BJ (cell line): ENCODE data around the gene EXOG. TPM values are rescaled to one million over a fixed set of nuclear protein-coding genes. Genes with fewer than 3 reads are reported as not detected.

Experiments
- CTCF ChIA-PET: fragments of 350-600 bp; formaldehyde crosslinking; extraction: SDS; loops from one replicate; lab custom pipeline; 2021; ENCODE audit warnings: antibody characterized with exemption, inconsistent platforms; lab: Yijun Ruan, JAX
- POLR2A ChIA-PET: fragments of 300-600 bp; sonication (Branson Sonifier 250); formaldehyde crosslinking; extraction: SDS; loops from one replicate; lab custom pipeline; 2021; ENCODE audit warnings: antibody characterized with exemption; lab: Charles Lee
- DNase-seq: peaks from one replicate; pipeline ENCODE4 v3.0.0-alpha.2; 2011; ENCODE audit warnings: low read depth
- H3K27me3 ChIP-seq: 2 replicates; pipeline ENCODE4 v1.6.0; 2011; ENCODE audit warnings: low read length; ENCODE audit not compliant: control insufficient read depth, insufficient read depth
- H3K36me3 ChIP-seq: 2 replicates; pipeline ENCODE4 v1.5.1; 2011; ENCODE audit warnings: low read length; ENCODE audit not compliant: control insufficient read depth, insufficient read depth
- H3K4me3 ChIP-seq: 2 replicates; pipeline ENCODE4 v1.5.1; 2011; ENCODE audit warnings: low read depth, mild to moderate bottlenecking, control low read depth, low read length
- polyA plus RNA-seq: library from polyadenylated mRNA; depleted of rRNA; stranded (reverse); fragments of >200 nt; gene quantifications from 2 replicates; pipeline ENCODE4 v1.2.3, GENCODE V29; 2011
- TF ChIP-seq, protein P1 (sequence below): IDR thresholded peaks from 2 replicates; pipeline ENCODE4 v1.5.1; 2011; ENCODE audit warnings: low read depth, mild to moderate bottlenecking, control low read depth, inconsistent platforms, low read length, moderate library complexity; ENCODE audit not compliant: insufficient read depth

EXOG gene
- polyA plus RNA-seq, 1 experiment, result 7.5 TPM

DNA sequence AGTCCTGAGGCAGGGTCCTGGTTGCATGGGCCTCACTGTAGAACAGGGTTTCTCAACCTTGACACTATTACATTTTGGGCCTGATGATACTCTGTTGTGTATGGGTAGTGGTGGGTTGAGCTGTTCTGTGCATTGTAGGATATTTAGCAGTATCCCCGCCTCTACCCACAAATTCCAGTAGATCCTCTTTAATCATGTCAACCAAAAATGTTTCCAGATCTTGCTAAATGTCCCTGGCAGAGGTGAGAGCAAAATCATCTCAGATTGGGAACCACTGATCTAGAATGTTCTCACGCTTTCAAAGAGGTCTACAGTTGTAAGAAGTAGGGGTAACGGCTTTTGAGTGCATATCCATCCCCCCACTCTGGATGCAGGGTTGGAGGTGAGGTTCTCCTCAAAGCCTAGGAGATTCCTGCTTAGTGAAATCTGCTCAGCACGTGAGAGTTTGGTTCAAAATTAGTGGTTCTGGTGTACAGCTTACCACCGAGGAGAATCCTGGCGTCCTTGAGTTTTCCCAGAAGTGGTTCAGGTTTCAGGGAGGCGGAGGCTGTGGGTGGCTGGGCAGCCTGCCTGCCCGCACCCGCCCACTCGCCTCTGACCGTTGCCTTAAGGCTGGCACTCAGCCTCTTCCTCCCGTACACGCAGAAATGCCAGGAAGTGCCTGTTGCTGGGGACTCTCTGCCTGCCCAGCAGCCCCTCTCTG, 37.2 kb upstream of the EXOG start:
- CTCF ChIA-PET, result no interaction called here
- TF ChIP-seq, protein P1, sequence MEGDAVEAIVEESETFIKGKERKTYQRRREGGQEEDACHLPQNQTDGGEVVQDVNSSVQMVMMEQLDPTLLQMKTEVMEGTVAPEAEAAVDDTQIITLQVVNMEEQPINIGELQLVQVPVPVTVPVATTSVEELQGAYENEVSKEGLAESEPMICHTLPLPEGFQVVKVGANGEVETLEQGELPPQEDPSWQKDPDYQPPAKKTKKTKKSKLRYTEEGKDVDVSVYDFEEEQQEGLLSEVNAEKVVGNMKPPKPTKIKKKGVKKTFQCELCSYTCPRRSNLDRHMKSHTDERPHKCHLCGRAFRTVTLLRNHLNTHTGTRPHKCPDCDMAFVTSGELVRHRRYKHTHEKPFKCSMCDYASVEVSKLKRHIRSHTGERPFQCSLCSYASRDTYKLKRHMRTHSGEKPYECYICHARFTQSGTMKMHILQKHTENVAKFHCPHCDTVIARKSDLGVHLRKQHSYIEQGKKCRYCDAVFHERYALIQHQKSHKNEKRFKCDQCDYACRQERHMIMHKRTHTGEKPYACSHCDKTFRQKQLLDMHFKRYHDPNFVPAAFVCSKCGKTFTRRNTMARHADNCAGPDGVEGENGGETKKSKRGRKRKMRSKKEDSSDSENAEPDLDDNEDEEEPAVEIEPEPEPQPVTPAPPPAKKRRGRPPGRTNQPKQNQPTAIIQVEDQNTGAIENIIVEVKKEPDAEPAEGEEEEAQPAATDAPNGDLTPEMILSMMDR, result no peak
- Histone ChIP-seq H3K27me3 (no peaks in the 10 kb centered on the region), H3K4me3 (no peak overlapping the region), H3K36me3 (no peaks in the 10 kb centered on the region)
- no peak for DNase-seq
- POLR2A ChIA-PET, result no interaction called here

DNA sequence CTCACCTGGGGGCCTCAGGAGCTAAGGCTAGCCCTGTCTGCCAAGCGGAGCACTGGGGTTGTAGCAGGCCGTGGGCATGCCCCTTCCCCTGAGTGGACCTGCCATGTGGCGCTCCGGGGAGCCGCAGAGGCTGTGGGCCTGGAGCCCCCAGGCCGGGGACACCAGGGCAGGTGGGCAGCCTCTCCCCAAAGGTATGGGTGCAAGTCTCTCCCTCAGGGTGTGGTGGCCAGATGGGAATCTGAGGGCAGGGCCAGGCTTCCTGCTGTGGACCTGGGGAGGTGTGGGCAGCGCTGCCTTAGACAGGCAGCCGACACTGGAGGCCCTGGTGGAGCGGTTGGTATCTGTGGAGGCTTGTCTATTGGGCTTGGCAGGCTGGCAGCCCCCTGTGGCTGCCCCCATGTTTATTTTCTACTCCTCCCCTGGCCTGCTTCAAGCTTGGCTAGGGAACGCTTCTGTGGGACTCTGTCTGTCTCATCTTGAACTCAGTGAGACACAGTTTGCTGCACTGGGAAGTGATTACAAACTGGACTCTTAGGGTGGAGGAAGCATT, 36.6 kb upstream of the EXOG start:
- TF ChIP-seq, protein P1, result no peak
- no peak overlapping the region for H3K4me3 ChIP-seq
- H3K36me3 ChIP-seq, result no peaks in the 10 kb centered on the region
- ChIA-PET POLR2A (no interaction called here), CTCF (no interaction called here)
- no peak for DNase-seq
- no peaks in the 10 kb centered on the region for H3K27me3 ChIP-seq

DNA sequence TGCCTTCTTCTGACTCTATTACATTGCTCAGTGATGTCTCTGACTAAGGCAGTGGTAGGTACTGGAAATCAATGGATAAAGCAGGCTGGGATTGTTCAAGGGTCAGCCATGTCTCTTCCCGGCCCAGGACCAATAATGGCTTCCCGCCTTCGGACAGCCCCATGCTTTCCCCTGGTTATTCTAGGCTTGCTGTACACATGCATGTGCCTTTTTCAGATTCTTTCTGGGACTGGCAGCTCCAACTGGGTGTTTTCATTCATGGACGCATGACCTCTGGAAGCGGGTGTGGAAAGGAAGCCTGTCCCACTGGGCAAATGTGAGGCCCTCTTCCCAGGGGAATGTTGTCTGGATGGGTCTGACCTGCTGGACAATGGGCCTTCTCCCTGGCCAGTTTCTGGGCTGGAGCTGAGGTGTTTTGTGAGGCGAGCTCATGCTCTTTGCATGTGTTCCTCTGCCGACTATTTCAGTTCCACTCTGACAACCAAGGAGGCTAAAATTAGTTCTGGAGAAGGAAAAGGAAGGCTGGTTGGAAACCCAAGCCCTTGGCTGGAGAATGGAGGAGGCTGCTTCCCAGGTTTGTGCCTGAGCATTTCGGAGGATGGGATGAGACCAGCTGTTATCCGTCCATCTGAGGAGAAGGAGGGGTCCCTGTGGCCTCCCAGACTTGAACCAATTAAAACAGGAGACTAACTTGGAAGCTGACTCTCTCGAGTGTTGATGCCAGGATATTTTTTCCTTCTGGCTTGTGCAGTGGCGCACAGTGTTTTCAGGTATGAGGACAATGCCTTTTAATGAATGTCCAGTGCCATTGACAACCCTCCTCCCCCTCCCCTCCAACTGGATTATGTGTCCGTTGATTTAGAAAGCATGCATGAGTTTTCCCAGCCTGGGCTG, 35.5 kb upstream of the EXOG start:
- Histone ChIP-seq H3K36me3 (no peaks in the 10 kb centered on the region), H3K4me3 (no peak overlapping the region), H3K27me3 (no peaks in the 10 kb centered on the region)
- no peak for DNase-seq
- TF ChIP-seq, protein P1, result no peak
- POLR2A ChIA-PET, result no interaction called here
- CTCF ChIA-PET, result interaction anchor here (0.6 kb wide), 1 partner anchor 36 kb away, joined by 3 read pairs; no protein-coding TSS in a partner anchor

DNA sequence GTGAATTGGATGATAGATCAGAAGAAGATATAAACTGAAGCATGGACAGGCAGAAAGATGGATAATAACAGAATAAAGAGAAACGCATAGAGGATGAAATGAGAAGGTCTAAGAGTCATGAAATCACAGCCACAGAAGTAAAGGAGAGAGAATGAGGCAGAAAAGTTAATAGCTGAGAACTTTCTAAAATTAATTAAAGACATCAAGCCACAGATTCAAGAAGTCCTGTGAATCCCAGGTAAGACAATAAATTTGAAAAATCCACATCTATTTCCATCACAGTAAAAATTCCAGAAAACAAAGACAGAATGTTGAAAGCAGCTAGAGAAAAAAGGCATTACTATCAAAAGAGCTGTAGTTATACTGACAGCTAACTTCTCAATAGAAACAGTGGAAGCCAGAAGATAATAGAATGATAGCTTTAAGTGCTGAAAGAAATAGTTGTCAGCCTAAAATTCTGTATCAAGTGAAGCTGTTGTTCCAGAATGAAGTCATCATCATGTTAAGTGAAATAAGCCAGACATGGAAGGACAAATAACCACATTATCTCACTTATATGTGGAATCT, 30.5 kb upstream of the EXOG start:
- DNase-seq, result no peak
- Histone ChIP-seq H3K36me3 (no peaks in the 10 kb centered on the region), H3K4me3 (no peak overlapping the region), H3K27me3 (no peaks in the 10 kb centered on the region)
- TF ChIP-seq, protein P1, result no peak
- ChIA-PET CTCF (interaction anchor here (0.6 to 0.9 kb wide), 2 partner anchors 119 to 391 kb away, joined by 3 read pairs; partner anchors contain the start of gene XYLB), POLR2A (no interaction called here)
